OCI-LY3 (cell line): ENCODE measurements around the gene VRK2.
"Not testable (repeated sequence)": the region's sequence is repeated elsewhere in the genome, so short reads cannot be mapped to it uniquely, and the experiment has no call there.

Experiments used
- H2AFZ ChIP-seq: fragments of 200-600, 300-600 bp; shearing (Covaris generic); 2 replicates; pipeline ENCODE4 v1.6.0; 2014; ENCODE audit warnings: antibody characterized with exemption, low read depth, low read length
- H3K27ac ChIP-seq: fragments of 200-600, 300-600 bp; sonication (generic); 2 replicates; pipeline ENCODE4 v1.5.1; 2014; ENCODE audit warnings: mild to moderate bottlenecking, low read length, moderate library complexity, mixed read lengths
- H3K27me3 ChIP-seq: fragments of 200-600, 300-600 bp; sonication (generic); 2 replicates; pipeline ENCODE4 v1.6.1; 2014; ENCODE audit warnings: low read depth, low read length, mixed read lengths
- H3K36me3 ChIP-seq: fragments of 200-600, 300-600 bp; sonication (generic); replicated peaks from 2 replicates; pipeline ENCODE3; 2014; ENCODE audit warnings: low read depth, low read length, mixed read lengths
- H3K4me1 ChIP-seq: fragments of 300-600, 200-600 bp; sonication (generic); 2 replicates; pipeline ENCODE4 v1.6.1; 2014; ENCODE audit warnings: low read length, mixed read lengths
- H3K4me2 ChIP-seq: fragments of 200-600, 300-600 bp; sonication (generic); 2 replicates; pipeline ENCODE4 v1.6.1; 2014; ENCODE audit warnings: low read length, mixed read lengths
- H3K4me3 ChIP-seq: fragments of 300-600, 200-600 bp; sonication (generic); 2 replicates; pipeline ENCODE4 v1.5.1; 2014; ENCODE audit warnings: antibody characterized with exemption, mild to moderate bottlenecking, low read length, moderate library complexity
- H3K79me2 ChIP-seq: fragments of 300-600, 200-600 bp; shearing (Covaris generic); 2 replicates; pipeline ENCODE4 v1.6.1; 2014; ENCODE audit warnings: mild to moderate bottlenecking, low read length, mixed read lengths
- H3K9ac ChIP-seq: fragments of 300-600, 200-600 bp; shearing (Covaris generic); 2 replicates; pipeline ENCODE4 v1.6.0; 2014; ENCODE audit warnings: mild to moderate bottlenecking, low read length, moderate library complexity
- H3K9me3 ChIP-seq: fragments of 200-600, 300-600 bp; shearing (Covaris generic); 2 replicates; pipeline ENCODE4 v1.6.1; 2014; ENCODE audit warnings: low read length, mixed read lengths; ENCODE audit not compliant: insufficient read depth
- H4K20me1 ChIP-seq: fragments of 200-600, 300-600 bp; sonication (generic); 2 replicates; pipeline ENCODE4 v1.6.1; 2016; ENCODE audit warnings: low read length, mixed read lengths; ENCODE audit not compliant: insufficient read depth
- CTCF ChIP-seq: fragments of 200-600, 300-600 bp; sonication (generic); IDR thresholded peaks from 2 replicates; pipeline ENCODE4 v1.5.1; 2014; ENCODE audit warnings: antibody characterized with exemption, low read length, low read depth
- EZH2phosphoT487 ChIP-seq: fragments of 200-600 bp; shearing (Covaris generic); IDR thresholded peaks from 2 replicates; pipeline ENCODE4 v1.6.1; 2018; ENCODE audit warnings: antibody characterized with exemption, mixed run types, low read depth

VRK2 gene

GRCh38 chr2:58073751-58074150, 27.1 kb downstream of the VRK2 start:
- Histone ChIP-seq H3K9me3 (no peaks in the 10 kb centered on the region; the same call in 1 of the 2 replicates), H3K4me2 (no peak overlapping the region), H3K36me3 (peaks cover 33% of the 10 kb centered on the region), H2AFZ (no peak overlapping the region), H3K4me3 (no peak overlapping the region), H3K27me3 (no peaks in the 10 kb centered on the region), H3K79me2 (peaks cover 4% of the 10 kb centered on the region; the same call in 1 of the 2 replicates), H4K20me1 (no peaks in the 10 kb centered on the region), H3K4me1 (peaks cover 8% of the 10 kb centered on the region), H3K9ac (no peak overlapping the region), H3K27ac (no peak overlapping the region)
- TF ChIP-seq CTCF (no peak), EZH2phosphoT487 (no peak)

GRCh38 chr2:58081000-58081399, 34.4 kb downstream of the VRK2 start:
- no peak overlapping the region for H3K4me2 ChIP-seq
- H3K4me3 ChIP-seq, result no peak overlapping the region
- H3K9ac ChIP-seq, result no peak overlapping the region
- TF ChIP-seq CTCF (no peak), EZH2phosphoT487 (no peak)
- H3K79me2 ChIP-seq, result no peaks in the 10 kb centered on the region
- H3K36me3 ChIP-seq, result no peaks in the 10 kb centered on the region
- no peaks in the 10 kb centered on the region for H3K9me3 ChIP-seq
- H2AFZ ChIP-seq, result no peak overlapping the region
- H3K27ac ChIP-seq, result no peak overlapping the region
- H4K20me1 ChIP-seq, result no peaks in the 10 kb centered on the region
- H3K4me1 ChIP-seq, result peaks cover under 1% of the 10 kb centered on the region
- no peaks in the 10 kb centered on the region for H3K27me3 ChIP-seq

GRCh38 chr2:58089081-58089480, 42.5 kb downstream of the VRK2 start:
- H3K36me3 ChIP-seq, result peaks cover 25% of the 10 kb centered on the region
- no peak overlapping the region for H3K27ac ChIP-seq
- H3K4me3 ChIP-seq, result no peak overlapping the region
- H2AFZ ChIP-seq, result no peak overlapping the region
- no peaks in the 10 kb centered on the region for H3K27me3 ChIP-seq
- H3K79me2 ChIP-seq, result no peaks in the 10 kb centered on the region
- no peak for TF ChIP-seq EZH2phosphoT487
- no peak for TF ChIP-seq CTCF
- H3K4me2 ChIP-seq, result no peak overlapping the region
- peaks cover 14% of the 10 kb centered on the region for H3K4me1 ChIP-seq
- no peaks in the 10 kb centered on the region for H3K9me3 ChIP-seq
- H4K20me1 ChIP-seq, result no peaks in the 10 kb centered on the region
- no peak overlapping the region for H3K9ac ChIP-seq

GRCh38 chr2:58092772-58093171, 46.2 kb downstream of the VRK2 start:
- peaks cover 29% of the 10 kb centered on the region for H3K36me3 ChIP-seq
- H2AFZ ChIP-seq, H3K4me1 ChIP-seq, H3K27ac ChIP-seq, H3K9me3 ChIP-seq, H4K20me1 ChIP-seq, H3K9ac ChIP-seq, H3K4me2 ChIP-seq, H3K4me3 ChIP-seq, H3K79me2 ChIP-seq, H3K27me3 ChIP-seq: not testable (repeated sequence)

- Histone ChIP-seq H3K4me3 (no peak overlapping the region), H3K27ac (no peak overlapping the region), H3K36me3 (peaks cover 10% of the 10 kb centered on the region), H3K4me2 (no peak overlapping the region), H3K9ac (no peak overlapping the region), H2AFZ (no peak overlapping the region), H3K4me1 (no peaks in the 10 kb centered on the region), H4K20me1 (no peaks in the 10 kb centered on the region), H3K27me3 (no peaks in the 10 kb centered on the region), H3K9me3 (no peaks in the 10 kb centered on the region), H3K79me2 (no peaks in the 10 kb centered on the region)
- no peak for TF ChIP-seq CTCF
- no peak for TF ChIP-seq EZH2phosphoT487
Observed at GRCh38 chr2:58097025-58097424, 50.4 kb downstream of the VRK2 start.
